Stimulated activated CD8-positive, alpha-beta memory T cell treated with anti-CD3 and anti-CD28 coated beads, Interleukin-7, amount 100 ng/mL, for 48 hours (primary cell): ENCODE measurements around the gene RIPOR2.
"Not testable (repeated sequence)": the region's sequence is repeated elsewhere in the genome, so short reads cannot be mapped to it uniquely, and the experiment has no call there.

Source experiments
- DNase-seq, 2 donors: peaks; one replicate each; pipeline ENCODE4 v3.0.0-alpha.2; 2020; ENCODE audit warnings: low read depth in 1 of 2; ENCODE audit errors: extremely low read depth in 1 of 2

The RIPOR2 gene

DNA sequence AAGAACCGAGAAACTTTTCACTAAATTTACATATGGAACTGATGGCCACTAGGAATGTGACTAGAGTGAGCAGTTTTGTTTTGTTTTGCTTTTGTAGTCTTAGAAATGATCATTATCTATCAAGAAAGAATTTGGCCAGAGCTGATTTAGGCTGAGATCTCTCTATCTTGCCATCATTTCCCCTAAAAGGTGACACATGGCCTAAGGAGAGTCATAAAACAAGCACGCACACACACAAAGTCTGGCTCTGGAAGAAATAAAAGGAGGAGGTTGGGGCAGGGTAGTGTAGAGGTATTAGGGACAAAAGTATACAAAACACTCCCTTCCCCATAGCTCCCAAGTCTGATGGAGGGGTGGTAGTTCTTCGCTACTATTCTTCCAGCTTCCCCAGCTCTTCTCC, 56.4 kb downstream of the RIPOR2 start:
- DNase-seq = no peak

GRCh38 chr6:24877747-24878146, 58.0 kb downstream of the RIPOR2 start:
- DNase-seq = not testable (repeated sequence)

- no peak for DNase-seq
Observed at GRCh38 chr6:24876499-24877465, 59.0 kb downstream of the RIPOR2 start.

DNA sequence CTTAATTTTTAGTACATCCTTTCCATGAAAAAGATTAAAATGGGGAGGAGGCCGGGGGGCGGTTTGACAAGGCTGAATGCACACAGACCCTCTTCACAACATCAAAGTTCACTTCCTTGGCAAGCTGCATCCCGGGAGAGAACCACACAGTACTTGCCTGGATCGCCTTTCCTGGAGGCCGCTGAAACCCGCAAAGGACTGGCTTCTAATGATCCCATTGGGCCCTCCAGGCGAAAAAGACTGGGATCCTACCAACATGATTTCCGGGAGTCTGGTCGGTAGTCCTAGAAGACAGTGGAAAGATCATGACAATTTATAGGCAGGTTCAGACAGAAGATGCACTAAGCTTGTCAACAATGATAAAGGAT, 60.2 kb downstream of the RIPOR2 start:
- DNase-seq = no peak

GRCh38 chr6:24874776-24875533, 60.8 kb downstream of the RIPOR2 start:
- no peak for DNase-seq

DNA sequence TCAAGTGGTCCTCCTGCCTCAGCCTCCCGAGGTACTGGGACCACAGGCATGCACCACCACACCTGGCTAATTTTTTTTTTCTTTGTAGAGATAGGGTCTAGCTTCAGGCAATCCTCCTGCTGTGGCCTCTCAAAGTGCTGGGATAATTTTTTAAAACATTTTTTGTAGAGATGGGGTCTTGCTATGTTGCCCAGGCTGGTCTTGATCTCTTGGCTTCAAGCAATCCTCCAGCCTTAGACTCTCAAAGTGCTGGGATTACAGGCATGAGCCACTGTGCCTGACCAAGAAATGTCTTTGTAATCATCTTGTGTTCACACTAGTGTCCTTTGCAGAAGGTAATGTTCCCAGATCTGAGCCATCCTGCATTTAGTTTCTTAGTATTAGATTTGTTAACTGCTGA, 61.6 kb downstream of the RIPOR2 start:
- no peak for DNase-seq

DNA sequence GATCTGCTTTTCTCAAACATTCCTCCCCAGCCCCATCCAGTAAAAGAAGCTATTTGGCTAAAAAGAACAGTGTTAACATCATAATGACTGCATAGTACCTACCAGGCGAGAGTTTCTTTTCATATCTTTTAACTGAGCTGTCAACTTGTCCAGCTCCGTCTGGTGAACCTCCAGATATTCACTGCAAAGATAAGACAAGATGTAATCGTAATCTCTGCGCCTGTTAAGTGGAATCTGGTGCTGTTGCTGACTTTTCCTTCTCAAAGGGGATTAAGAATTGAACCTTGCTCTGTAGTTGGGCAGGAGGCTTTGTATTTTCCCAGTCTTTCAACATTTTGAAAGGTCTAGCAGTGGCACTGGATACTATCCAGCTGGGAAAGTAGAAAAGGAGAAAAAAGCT, 63.0 kb downstream of the RIPOR2 start:
- no peak for DNase-seq

DNA sequence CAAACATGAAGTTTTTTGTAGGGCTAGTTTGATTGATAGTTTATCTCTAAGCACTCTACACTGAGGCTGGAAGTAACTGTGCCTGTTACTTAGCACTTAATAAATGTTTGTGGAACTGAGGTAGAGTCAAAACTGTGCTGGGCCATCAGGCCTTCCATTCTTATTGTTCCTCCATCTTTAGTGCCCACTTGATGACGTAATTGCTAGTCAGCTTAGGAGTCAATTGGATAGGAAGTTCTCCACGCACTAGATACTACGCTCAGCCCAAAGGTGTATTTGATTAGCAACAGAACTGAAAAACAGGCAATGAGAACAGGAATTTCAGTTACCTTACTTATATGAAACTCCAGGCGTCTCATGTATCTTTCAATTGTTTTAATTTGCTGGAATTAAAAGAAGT, 67.0 kb downstream of the RIPOR2 start:
- no peak for DNase-seq

DNA sequence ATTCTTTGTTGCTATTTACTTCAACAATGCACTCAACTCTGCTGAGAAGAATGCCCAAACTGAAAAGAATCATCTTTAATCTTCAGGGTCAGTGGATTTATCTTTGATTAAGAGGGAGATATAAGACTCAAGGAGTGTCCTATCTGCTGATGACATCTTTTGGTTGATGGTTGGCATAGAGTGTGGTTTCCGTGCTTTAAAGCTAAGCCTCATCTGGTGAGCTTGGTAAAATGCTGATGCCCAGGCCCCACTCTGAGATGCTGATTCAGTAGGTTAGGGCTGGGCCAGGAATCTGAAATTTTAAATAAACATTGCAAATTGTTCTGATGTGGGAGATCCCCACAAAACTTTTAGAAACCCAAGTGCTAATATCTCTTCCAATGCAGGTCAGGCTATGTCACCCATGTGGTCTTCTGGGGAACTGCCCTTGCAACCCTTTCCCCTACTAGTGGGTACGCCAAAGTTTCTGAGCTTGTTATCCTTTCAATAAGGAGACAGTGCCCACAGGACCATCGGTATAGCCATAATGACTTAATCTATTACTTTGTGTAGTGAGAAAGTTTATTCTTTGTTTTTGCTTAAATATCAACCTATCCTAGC, 68.6 kb downstream of the RIPOR2 start:
- no peak for DNase-seq

GRCh38 chr6:24865161-24865560, 70.6 kb downstream of the RIPOR2 start:
- DNase-seq = no peak

DNA sequence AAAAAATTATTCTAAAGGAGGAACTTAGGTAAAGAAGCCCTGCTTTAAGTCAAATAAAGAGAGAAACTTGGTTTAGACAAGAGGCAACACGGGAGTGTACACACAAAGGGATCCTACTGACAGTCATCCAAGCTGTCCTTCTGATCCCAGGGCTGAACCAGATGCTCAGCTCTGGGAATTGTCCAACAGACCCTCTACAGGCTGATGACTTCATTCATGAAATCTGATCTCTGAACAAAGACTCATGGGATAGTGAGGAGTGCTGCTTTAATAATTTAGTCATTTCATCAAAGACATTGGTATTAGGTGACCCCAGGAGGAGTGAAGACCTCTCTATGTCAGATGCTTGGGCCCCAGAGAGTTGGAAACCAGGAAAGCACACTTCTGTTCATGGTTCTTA, 71.4 kb downstream of the RIPOR2 start:
- DNase-seq = no peak

GRCh38 chr6:24861934-24862333, 73.8 kb downstream of the RIPOR2 start:
- DNase-seq = no peak

- no peak for DNase-seq
Observed at GRCh38 chr6:24859608-24860200, 76.1 kb downstream of the RIPOR2 start.

- DNase-seq = no peak
Observed at GRCh38 chr6:24859132-24859531, 76.6 kb downstream of the RIPOR2 start.

GRCh38 chr6:24858177-24858653, 77.5 kb downstream of the RIPOR2 start:
- DNase-seq = no peak

DNA sequence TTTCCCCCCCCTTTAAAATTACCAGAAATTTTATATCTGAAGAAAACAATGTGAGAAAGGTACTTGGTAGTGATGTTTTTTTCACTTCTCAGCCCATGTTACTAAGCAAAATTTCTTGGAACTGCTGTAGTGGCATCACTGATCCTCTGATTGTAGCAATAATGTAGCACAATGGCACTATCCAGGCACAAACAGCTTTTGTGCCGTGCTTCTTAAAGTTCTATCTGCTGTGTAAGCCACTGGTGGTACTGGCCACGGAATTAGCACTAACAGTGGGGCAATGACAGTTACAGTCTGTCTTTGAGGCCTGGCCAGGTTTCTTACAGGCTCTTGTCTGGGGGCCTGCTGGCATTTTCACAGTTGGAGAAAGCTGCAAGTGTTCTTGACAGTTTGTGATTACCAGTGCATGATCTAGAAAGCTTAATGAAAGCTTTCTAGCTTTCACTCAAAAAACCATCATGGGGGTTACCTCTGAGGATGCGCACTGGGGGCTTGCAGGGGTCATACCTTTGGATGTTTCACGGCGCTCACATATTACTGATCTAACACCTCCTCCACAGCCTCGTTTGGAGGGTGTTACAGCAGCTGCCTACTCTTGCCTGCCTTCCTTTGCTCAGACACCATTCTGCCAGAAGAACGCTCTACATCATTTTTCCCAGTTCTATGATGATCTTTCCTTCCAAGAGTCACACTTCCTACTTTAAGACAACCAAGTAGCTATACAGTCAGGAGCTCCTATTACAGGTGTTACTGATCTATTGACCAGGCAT, 78.7 kb downstream of the RIPOR2 start:
- no peak for DNase-seq

DNA sequence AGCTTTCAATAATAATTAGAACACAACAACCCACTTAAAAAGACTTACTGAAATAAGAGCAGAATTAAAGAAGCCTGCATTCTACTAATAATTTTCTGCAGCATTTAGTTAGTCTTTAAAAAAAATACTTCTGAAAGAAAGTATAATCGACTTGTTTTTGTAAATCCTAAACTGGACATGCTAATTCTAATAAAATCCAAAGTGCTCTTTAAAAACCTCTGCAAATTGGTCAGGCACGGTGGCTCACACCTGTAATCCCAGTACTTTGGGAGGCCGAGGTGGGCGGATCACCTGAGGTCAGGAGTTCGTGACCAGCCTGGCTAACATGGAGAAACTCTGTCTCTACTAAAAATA, 79.5 kb downstream of the RIPOR2 start:
- DNase-seq = no peak

DNA sequence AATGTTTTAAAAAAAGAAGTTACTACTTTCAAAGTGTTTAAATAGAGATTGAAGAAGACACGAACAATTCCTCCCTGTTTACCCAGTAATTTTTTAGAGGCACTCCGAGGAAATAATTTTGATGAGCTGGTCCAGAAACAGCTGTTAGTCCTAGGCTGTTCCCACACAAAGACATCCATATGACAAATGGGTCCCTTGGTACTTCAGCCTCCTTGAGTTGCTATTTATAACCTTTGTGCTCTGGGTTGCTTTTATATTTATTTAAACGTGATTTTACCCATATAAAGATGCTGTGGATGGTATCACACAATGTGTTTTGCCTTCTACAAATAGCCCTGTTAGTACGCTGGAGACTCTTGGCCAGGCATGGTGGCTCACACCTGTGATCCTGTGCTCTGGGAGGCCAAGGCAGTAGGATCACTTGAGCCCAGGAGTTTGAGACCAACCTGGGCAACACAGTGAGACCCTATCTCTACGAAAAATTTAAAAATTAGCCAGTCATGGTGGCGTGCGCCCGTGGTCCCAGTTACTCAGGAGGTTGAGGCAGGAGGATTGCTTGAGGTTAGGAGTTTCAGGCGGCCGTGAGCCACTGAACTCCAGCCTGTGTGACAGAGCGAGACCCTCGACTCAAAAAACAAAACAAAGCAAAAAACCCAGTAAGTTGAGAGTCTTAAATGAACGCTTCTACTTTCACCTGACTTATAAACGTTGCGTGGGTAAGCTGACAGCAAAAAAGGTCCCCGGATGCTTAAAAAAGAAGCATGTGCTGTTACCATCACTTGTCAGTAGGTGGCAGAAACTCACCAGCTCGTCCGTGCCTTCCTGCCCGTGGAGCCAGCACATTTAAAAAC, 80.1 kb downstream of the RIPOR2 start:
- DNase-seq = peak in 1 of 2 donors; percentile 31

- DNase-seq = no peak
Observed at GRCh38 chr6:24854077-24854666, 81.6 kb downstream of the RIPOR2 start.
